Measurements from ENCODE around the gene SYNE1. TPM values are rescaled to one million over a fixed set of nuclear protein-coding genes. Genes with fewer than 3 reads are reported as not detected.

The SYNE1 gene
- total RNA-seq, 3 donors from 2014 or later = 16.8 to 78.6 (median 22.3) TPM

DNA sequence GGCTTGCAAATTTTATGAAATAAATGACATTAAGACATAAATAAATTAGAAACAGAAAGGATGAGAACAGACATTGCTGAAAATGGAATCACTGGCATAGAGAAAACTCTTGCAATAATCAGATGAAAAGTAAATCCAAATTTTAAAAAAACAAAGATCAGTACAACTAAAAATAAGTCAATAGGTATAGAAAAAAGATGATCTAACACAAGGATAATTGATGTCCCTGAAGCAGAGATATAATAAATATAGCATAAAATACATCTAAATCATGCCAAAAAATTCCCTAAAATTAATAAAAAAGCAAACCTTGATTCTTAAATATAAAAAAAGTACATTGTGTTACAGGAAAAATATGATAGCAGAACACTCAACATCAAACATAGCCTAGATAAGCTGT, 379.6 kb downstream of the SYNE1 start:
- TF ChIP-seq, protein P1, sequence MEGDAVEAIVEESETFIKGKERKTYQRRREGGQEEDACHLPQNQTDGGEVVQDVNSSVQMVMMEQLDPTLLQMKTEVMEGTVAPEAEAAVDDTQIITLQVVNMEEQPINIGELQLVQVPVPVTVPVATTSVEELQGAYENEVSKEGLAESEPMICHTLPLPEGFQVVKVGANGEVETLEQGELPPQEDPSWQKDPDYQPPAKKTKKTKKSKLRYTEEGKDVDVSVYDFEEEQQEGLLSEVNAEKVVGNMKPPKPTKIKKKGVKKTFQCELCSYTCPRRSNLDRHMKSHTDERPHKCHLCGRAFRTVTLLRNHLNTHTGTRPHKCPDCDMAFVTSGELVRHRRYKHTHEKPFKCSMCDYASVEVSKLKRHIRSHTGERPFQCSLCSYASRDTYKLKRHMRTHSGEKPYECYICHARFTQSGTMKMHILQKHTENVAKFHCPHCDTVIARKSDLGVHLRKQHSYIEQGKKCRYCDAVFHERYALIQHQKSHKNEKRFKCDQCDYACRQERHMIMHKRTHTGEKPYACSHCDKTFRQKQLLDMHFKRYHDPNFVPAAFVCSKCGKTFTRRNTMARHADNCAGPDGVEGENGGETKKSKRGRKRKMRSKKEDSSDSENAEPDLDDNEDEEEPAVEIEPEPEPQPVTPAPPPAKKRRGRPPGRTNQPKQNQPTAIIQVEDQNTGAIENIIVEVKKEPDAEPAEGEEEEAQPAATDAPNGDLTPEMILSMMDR (IDR thresholded peaks at IDR 0.05) = no peak
- DNase-seq = no peak
- Histone ChIP-seq H3K4me3 (no peak overlapping the region), H3K4me1 (ENCODE audit: low read depth) (no peaks in the 10 kb centered on the region), H3K36me3 (ENCODE audit: low read depth) (no peaks in the 10 kb centered on the region), H3K9me3 (no peaks in the 10 kb centered on the region)
- intact Hi-C loops (cut with DNase I, micrococcal nuclease) = no loop called here
- ATAC-seq = no peak

DNA sequence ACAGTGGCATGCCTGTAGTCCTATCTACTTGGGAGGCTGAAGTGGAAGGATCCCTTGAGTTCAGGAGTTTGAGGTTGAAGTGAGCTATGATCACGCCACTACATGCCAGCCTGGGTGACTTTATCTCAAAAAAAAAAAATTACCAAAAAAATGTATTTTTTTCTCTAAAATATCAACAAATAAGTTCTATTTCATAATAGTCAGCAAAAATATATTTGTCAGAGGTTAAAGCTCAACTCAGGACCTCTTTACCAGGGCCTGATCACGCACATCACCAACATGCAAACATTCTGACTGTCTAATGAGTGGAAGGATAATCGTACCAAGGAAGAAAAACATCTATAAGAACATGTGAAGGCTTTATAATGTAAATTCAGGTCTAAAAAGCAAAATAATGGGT, 387.0 kb downstream of the SYNE1 start:
- H3K36me3 ChIP-seq (ENCODE audit: low read depth) = no peaks in the 10 kb centered on the region
- TF ChIP-seq, protein P1 (IDR thresholded peaks at IDR 0.05) = no peak
- intact Hi-C loops (cut with DNase I, micrococcal nuclease) = no loop called here
- ATAC-seq = no peak
- H3K4me3 ChIP-seq = no peak overlapping the region
- H3K9me3 ChIP-seq = no peaks in the 10 kb centered on the region
- no peak for DNase-seq
- H3K4me1 ChIP-seq (ENCODE audit: low read depth) = no peaks in the 10 kb centered on the region

DNA sequence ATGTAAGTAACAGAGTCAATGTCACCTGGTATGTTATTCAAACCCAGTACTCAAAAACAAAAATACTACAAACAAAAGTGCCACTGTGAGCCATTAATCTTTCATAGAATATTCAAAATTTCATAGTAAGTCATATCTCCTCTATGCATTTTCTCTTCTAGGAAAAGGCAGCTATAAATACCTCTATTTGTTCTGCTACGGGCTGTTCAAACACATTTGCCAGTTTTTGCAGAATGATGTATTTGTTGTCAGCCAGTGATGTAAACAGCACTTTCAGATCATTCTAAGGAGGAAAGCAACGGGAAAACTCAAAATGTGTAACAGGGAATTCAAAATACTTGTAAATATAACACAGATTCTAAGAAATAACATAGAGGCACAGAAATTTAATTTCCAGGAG, 388.2 kb downstream of the SYNE1 start:
- no peak for DNase-seq

DNA sequence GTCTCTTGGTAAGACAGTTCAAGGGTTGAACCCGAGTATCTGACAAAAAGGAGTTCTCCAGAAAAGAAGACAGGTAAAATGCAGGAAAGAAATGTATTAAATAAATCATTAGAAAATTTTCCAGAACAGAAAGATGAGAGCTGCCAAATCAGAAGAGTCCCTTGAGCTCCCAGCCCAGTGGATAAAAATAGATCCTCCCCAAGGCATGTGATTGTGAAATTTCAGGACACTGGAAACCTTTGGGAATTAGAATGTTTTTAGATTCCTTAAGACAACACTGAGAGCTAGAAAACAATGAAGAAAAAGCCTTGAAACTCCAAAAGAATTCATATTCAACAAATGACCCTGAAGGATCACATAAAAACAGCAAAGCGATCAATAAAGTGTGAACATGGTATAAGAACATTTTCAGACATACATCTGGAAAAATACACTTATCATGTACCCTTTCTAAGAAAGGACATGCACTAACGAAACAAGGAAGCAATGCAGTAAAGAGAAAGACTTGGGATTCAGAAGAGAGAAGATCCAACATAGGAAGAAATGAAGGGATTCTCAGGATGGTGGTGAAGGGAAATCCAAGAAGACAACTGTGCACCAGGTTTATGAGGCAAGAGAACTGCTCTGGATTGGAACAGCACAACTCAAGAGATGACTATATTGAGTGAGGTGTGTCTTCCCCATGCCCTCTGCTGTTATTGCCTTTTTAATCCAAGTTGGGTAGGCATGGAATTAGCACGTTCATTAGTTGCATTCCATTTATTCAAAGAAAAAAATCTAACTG, 390.4 kb downstream of the SYNE1 start:
- Histone ChIP-seq H3K4me1 (ENCODE audit: low read depth) (no peaks in the 10 kb centered on the region), H3K4me3 (no peak overlapping the region), H3K36me3 (ENCODE audit: low read depth) (no peaks in the 10 kb centered on the region), H3K9me3 (no peaks in the 10 kb centered on the region)
- TF ChIP-seq, protein P1 (IDR thresholded peaks at IDR 0.05) = no peak
- intact Hi-C loops (cut with DNase I, micrococcal nuclease) = no loop called here
- DNase-seq (no peak), ATAC-seq (no peak)

More for the DNA sequence above, 388.2 kb downstream of the SYNE1 start:
- Histone ChIP-seq H3K4me1 (ENCODE audit: low read depth) (no peaks in the 10 kb centered on the region), H3K4me3 (no peak overlapping the region), H3K9me3 (no peaks in the 10 kb centered on the region), H3K36me3 (ENCODE audit: low read depth) (no peaks in the 10 kb centered on the region)
- TF ChIP-seq, protein P1 (IDR thresholded peaks at IDR 0.05) = no peak
- intact Hi-C loops (cut with DNase I, micrococcal nuclease) = no loop called here
- ATAC-seq = no peak

DNA sequence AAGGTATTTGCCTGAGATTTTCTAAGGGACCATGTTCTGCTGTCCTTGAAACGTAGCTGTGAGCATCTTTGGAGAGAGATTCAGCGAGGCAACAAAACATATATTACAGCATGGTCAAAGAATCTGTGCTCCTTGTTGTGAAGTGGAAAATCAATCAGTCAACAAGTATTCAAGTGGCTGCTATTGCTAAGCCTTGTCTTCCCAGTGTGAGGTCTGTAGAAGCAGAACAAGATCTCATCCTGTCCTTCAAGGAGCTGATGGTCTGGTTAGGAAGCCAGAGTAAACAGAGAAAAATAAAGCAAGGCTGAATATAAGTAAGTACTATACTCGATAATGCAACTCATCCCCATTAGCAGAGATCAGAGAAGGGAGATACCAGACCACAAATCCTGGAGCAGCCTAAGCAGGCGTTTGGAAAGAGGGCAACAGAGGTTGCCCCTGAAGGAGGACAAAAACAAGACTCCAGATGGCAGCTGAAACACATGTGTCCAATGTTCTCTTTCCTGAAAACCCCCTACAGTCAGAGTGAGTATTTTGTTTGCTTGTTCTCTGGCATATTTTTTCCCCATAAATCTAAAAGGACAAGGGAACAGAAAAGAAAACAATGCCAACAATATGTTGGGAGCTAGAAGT, 392.0 kb downstream of the SYNE1 start:
- intact Hi-C loops (cut with DNase I, micrococcal nuclease) = no loop called here

More for the DNA sequence above, 392.0 kb downstream of the SYNE1 start:
- H3K4me1 ChIP-seq (ENCODE audit: low read depth) = no peaks in the 10 kb centered on the region
- H3K9me3 ChIP-seq = no peaks in the 10 kb centered on the region
- TF ChIP-seq, protein P1 (IDR thresholded peaks at IDR 0.05) = no peak
- ATAC-seq (no peak), DNase-seq (no peak)
- H3K36me3 ChIP-seq (ENCODE audit: low read depth) = no peaks in the 10 kb centered on the region
- H3K4me3 ChIP-seq = no peak overlapping the region
